Measurements from ENCODE around the gene WDR36.

DNA sequence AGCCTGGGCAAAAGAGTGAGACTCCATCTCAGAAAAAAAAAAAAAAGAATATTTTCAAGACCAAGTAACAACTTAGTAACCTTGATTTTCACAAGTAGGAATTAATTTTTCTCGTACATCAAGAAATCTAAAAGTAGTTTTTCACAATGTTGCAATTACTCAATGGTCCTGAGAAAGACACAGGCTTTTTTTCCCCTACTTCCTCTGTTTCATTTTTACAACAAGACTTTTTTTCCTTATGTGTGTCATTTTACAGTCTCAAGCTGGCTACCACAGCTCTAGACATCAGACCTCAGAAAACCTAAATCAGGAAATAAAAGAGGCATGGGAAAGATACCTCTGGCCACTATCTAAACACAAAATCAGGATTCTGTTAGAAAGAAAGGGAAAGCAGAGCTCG is 45.9 kb downstream of the WDR36 start:
- TF ChIP-seq POLR2A (IDR thresholded peaks at IDR 0.05): no peak
- no peak for TF ChIP-seq CTCF (IDR thresholded peaks at IDR 0.05)

Measured in vagina (tissue), 2 donors.